GM19395 (cell line): ENCODE results near the gene HEPN1.

Experiments
- ATAC-seq: cut with Tn5 transposase; IDR thresholded peaks from one replicate; pipeline ENCODE4 v1.9.1; 2021; ENCODE audit warnings: mild to moderate bottlenecking, moderate library complexity; ENCODE audit not compliant: unreplicated experiment

HEPN1 gene

DNA sequence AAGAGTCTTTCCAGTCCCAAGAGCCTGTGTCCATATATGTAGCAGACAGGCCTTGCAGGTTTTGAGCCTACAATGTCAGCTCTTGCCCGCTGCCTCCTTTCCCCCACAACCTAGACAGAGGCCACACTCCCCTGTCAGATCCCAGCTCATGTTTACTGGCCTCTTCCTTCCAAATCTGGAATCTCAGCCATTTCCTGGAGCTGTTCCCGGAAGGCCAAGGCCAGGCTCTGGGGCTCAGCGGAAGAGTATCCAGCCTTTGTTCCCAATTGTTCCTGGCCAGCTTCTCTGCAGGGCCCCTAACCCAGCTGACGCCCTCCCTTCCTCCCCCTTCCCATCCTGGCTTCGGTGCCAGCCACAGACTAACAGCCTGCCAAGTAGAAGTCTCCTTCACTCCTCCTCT is 20.3 kb upstream of the HEPN1 start:
- ATAC-seq = no peak

DNA sequence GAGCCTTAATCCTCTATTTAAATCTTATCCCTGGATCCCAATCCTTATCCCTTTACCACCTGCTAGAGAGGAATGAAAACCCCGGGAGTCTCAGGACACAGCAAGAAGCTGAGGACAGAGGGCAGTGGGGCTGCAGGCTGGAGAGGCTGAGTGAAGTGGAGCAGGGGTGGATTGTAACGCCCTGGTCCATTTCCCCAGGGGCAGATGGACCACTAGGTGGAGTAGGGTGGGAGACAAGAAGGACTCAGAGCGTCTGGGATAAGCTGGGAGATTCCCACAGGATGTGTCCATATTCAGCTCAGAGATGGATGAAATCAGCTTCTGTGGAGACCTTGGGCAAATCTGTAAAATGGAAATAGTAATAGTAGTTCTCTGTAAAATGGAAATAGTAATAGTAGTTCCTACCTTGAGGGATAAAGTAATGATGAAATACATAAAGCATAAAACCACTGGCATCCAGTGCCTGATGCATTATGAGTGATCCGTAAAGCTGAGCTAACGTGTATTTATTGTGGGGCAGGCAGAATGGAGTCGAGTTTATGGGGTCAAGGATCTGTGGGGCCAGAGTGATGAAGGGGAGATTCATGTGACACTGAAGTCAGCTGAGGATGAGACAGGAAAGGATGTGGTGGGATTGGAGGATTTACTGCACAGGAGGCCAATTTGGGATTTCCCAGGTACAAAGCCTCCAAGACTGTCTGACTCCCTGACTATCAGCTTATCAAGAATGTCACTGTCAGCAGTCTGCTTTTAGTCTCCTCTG is 19.5 kb upstream of the HEPN1 start:
- ATAC-seq = no peak

DNA sequence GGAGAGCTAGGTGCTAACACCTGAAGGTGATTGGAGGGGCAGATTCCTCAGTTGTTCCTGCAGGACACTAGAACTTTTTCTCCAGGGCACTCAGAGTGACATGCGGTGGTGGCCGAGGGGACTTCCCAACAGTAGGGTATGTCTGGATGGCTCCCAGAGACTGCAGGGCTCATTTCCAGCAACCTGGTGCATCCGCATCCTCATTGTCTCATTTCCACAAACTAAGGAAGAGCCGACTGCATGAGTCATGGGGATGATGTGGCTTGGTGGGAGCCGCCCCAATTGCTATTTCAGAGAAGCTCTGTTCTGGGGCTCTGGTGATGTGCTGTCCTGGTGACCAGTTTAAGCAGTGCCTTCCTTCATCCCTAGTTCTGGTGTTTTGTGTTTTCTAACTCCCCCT is 18.6 kb upstream of the HEPN1 start:
- ATAC-seq = no peak

DNA sequence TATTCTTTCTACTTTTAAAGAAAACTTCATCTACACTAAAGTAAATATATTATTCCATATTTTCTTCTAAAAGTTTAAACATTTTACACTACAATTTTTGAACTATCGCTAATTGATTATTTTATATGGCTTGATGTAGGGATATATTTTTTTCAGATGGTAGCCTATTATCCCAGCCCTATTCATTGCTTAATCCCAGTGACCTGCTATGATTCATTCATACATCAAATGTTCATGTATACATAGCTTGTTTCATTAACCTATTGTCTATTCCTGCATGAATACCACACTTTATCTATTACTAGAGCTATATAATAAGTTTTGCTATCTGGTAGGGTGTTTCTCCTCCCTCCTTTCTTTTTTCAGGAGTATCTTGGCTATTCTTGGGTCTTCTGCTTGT is 16.4 kb upstream of the HEPN1 start:
- ATAC-seq = no peak

DNA sequence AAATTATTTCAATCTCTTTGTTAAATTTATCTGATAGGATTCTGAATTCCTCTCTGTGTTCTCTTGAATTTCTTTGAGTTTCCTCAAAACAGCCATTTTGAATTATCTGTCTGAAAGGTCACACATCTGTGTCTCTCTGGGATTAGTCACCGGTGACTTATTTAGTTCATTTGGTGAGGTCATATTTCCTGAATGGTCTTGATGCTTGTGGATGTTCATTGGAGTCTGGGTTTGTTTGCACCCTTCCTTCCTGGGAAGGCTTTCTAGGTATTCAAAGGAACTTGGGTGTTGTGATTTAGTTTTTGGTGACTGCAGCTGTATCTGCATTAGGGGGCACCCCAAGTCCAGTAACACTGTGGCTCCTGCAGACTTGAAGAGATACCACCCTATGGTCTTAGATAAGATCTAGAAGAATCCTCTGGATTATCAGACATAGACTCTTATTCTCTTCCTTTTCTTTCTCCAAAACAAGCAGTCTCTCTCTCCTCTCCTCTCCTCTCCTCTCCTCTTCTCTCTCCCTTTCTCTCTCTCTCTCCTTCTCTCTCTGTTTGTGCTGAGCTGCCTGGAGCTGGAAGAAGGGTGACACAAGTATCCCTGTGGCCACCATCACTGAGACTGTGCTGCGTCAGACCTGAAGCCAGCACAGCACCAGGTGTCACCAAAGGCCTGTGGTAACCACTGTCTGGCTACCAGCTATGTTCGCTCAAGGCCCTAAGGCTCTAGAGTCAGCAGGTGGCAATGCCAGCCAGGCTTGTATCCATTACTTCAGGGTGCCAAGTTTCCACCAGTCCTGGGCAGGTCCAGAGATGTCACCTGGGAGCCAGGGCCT is 3.3 kb upstream of the HEPN1 start:
- no peak for ATAC-seq

DNA sequence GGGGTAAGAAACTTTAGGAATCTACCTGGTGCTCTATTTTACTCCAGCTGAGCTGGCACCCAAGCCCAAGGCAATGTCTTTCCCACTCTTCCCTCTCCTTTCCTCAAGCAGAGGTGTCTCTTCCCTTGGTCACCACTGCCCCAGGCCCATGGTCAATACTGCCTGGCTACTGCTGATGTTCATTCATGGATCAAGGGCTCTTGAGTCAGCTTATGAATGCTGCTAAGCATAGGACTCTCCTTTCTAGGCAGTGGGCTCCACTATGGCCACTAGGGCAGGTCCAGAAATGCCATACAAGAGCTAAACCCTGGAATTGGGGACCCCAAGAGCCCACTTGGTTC is 2.7 kb upstream of the HEPN1 start:
- no peak for ATAC-seq

DNA sequence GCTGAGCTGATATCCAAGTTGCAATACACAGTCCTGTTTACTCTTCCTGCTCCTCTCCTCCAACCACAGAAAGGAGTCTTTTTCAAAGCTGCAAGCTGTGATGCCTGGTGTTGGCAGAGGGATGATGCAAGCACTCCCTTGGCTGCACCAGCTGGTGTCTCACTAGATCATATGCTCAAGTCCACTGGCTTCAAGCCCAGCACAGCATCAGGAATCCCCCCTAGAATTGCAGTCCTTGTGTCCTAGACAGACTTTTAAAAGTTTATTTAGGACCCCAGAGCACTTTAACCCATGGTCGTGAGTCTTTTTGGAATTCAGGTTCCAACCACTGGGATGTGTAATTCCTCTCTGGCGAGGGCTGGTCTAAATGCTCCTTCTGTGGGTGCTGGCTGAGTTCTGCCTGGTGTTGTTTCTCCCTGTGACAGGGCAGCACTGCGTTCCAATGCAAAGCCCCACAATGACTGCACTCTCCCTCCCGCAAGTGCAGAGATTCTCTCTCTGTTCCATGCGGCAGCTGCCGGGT is 1.9 kb upstream of the HEPN1 start:
- no peak for ATAC-seq

DNA sequence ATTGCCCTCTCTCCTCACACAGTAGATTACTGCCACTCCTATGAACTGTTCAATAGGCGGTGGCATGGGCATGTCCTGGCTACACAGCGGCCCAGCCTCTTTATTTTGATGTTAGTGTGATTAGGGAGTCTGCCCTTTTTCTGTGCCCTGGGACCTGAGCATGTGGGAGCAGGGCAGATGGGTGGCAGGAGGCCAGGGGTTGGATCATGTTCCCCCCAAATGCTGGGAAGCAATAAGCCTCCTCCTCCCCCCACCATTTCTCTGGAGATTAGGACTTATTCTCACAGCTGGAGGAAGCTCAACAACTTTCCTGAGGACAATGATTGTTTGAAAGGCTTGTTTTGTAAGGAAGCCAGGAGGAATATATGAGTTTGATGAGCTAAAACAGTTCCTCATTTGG is 848 bp downstream of the HEPN1 start:
- ATAC-seq = no peak

DNA sequence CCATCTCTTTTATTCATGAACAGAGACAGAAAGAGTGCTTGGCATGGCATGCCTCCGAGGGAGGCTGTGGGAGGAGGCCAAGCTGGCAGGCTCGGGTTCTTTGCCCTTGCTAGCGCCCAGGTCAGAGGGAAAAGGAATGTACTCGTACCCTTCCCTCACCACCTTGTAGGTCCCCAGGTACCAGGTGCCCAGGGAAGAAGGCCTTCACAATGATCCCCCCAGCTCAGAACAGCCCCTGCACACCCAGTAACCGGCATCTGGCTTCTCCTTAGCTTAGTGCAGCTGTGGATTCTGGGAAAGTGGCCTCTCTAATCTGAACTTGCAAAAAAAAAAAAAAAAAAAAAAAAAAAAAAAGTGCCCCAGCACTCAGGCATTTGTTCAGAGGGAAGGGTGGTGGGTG is 1.3 kb downstream of the HEPN1 start:
- ATAC-seq = no peak

DNA sequence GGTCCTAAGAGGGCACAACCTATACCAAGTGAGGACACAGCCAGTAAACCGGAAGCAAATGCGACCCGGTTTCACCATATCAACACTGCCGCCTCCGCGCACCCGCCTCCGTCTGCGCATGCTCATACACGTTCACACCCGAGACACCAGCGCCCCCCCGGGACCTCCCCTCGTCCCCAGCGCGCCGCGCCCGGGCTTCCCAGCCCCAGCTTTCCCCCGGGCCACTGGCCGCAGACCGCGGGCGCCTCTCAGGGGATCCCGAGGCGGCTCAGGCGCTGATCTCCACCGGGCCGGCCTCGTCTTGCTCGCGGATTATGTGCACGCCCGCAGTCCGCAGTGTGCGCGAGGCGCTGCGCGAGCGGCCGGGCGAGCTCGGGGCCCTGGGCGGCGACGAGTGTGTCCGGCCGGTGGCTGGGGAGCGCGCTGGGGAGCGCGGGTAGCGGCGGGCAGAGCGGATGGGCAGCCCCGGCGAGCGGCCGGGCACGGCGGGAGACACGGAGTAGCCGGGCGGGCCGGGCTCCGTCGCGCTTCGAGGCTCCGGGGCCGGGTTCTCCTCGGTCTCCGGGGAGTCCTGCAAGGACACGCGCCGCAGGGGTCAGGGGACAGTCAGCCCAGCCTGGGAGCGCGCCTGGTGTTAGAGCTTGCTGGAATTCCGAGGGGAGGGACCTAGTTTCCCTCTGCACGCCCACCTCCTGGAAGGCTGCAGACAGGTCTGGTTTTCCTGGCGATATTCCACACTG is 2.0 kb downstream of the HEPN1 start:
- peak; percentile 90 for ATAC-seq

DNA sequence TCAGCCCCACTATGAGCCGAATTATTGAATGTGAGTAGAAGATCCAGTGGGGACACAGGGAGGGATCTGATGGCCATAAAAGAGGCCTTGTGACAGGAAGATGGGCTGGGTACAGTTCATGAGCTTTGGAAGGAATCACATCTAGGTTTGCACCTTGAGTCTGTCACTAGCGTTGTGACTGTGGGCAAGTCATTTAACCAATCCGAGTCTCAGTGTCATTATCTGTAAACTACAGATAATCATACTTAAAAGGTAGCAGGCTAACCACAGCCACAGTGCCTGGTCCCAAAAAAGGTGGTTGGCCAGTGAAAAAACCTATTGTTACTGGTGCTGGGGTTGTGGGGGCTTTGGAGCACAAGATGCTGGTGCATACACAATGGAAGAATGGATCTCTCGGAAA is 3.8 kb downstream of the HEPN1 start:
- no peak for ATAC-seq

DNA sequence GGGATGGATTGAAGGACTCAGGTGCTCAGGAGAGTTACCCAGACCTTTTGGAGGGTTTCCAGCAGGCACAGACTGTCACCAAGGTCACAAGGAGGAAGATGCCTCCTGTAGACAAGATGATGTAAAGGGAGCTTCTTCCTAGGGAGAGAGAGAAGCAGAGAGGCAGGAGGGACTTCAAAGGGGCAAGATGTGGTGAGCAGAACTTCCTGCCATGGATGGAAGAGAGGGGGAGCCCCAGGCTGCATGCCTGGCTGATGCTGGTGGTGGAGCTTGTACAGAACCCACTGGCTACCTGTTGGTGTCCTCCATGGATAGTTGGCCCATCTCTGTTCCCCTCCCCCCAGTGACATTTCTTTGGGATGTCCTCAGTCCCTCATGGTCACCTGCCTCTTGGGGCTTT is 4.2 kb downstream of the HEPN1 start:
- no peak for ATAC-seq

DNA sequence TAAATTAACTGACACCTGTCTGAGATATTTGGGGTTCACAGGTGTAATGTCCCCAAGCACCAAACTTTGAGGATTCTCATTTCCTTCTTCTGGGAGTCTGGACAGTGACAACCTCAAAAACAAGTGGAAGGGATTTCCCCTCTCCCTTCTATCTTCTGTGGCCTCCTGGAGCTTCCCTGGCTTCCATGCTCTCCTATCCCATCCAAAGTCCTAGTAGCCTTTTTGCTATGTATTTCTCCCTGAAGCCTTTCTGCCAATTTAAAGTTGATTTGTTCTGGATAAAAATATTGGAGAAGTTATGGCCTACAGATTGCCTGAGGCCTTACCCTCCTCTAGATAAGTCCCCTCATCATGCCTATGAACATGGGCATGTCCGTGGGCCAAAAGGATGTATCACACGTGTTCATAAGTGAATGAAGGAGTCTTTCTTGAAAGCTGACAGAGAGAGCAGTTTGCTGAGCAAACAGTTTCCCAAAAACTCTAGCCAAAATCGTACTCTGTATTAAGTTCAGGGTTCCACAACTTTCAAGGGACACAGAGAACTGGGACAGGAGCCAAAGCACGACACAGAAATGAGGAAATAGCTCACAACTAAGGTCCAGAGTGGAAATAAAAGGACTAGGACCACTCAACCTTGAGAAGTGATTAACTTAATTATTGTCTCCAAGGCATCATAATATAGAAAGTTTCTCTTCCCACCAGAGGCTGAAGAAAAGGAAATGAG is 10.1 kb downstream of the HEPN1 start:
- ATAC-seq = no peak

DNA sequence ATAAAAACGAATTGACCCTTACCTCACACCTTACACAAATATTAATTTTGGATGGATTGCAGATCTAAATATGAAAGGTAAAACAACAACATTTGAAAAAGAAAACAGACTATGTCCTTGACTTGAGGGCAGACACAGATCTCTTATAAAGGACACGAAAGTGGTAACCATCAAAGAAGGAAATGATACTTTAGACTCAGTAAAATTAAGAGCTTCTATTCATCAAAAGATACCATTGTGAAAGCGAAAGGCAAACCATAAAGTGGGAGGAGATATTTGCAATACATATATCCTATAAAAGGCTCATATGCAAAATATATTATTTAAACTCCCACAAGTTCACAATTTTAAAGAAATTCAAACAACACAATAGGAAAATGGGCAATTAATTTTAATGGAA is 11.7 kb downstream of the HEPN1 start:
- peak; percentile 96 for ATAC-seq

DNA sequence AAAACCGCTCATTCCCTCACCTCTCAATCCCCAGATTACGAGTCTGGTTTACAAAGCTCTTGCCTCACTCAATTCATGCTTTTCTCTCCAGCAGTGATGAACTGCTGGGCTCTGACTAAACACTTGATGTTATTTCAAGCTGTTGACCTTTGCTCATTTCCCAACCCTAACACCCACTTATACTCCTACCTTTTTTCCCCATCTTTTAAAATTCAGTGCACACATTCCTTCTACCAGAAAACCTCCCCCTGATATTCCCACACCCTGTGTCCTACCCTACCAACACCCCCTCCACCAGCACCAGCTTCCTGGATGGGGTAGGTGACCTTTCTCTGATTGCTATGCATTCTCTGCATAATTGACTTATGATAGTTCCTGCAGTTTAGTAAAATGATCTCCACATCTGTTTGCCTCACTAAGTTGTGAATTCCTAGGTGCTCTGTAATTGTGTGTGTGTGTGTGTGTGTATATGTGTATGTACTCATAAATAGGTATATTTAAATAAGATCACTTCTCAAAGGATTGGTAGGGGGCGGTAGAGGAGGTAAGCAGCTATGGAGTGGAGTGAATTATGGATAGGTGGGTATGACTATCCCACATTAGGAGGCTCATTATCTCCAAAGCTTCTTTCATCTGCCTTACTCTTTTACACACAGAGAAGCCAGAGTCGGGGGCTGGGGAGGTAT is 16.0 kb downstream of the HEPN1 start:
- no peak for ATAC-seq

DNA sequence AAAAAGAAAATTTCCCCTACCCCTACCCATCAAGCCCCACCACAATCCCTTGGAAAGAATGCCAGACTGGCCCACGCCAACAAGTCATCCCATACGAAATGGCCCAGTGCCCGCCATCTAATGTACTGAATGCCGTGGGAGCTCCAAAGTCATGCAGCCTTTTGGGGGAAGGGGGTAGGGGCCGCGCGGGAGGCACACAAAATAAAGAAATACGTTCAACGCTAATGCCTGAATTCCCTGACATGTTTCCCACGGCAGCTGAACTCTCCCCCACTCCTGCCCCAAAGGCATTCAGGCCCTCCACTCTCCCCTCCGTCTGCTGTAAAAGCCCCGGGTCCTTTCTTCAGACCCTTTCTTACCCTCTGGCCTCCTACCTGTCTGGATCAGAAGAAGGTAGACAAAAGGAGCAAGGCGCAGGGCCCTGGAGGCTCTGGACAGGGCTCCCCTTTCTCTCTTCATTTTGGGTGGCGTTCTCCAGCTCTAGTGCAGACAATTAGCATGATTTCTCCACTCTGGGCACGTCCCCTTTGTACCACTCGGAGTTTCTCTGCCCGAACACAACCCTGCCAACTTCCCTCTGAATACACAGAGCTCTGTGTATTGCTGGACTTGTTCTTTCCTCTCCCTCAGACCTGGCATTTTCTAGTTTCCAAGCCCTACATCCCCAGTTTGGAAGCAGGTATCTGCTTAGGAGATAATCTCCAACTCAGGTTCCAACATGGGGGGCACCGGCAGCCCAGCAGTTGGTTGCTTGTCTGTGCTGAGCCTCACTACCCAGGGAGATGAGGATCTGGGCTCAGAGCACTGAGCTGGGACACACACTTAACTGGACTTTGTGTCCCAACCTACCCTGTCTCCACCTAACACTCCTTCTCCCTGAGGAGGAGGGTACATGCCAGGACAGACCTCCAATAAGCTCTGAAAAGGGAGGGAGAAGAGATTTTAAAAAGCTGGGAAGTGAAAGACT is 16.8 kb downstream of the HEPN1 start, which contains the start of gene HEPACAM:
HEPACAM (minus strand) TSS at position 500 of the 967 bp plus-strand sequence; CDS start at position 459, 41 bp downstream.
- ATAC-seq = no peak

DNA sequence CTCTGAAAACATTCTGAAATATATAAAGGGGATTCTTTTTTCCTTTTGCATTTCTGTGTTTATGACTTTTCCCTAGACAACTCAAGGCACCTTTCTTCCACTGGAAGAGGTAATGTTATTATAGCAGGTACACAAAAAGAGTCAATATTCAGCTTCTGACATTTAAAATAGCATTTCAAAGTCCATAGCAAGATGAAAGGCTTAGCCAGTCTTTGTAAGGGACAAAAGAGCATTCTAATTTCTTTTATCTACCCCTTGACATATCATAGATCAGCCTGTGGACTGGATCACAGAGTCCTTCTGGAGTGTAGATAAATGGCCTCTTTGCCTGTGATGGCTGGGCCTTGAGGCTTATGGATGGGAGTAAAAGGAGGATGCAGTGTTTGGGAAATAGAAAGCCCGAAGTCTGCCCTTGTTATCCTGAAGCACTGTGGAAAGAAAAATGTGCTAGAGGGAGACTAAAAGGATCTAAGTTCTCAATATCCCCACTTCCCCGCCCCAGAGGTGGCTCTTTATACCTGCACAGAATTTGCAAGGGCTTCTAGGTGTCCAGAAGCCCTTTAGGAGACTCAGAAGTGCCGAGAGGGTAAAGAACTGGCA is 18.4 kb downstream of the HEPN1 start:
- no peak for ATAC-seq

DNA sequence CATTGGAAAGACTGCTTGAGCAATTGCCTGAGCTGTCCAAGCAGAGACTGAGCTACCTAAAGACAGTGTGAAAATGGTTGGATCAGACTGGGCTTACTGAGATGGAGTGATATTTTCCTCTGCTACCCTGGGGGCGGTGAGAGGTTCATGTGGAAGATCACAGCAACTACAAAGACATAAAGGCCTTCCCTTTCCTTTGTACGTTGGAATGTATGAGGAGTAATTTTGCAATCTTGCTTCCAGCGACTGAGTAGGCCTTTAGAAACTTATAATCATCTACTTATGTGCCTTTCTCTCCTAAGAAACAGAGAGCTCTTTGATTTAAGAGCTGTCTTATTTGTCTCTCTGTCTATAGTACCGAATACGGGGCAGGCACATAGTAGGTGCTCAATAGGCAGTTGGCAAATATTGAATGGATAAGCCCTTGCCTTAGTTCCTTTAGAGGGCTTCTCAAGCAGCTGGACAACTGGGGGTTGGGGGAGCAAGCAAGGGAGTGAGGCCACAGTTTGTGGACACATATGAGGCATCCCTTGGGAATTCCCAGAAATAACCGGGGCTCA is 19.2 kb downstream of the HEPN1 start:
- no peak for ATAC-seq
